HepG2 (cell line): Measurements from ENCODE around the gene ZNRF4. TPM values are rescaled to one million over a fixed set of nuclear protein-coding genes. Genes with fewer than 3 reads are reported as not detected.

Experiments used
- BRD4 ChIP-seq: sonication (generic); formaldehyde crosslinking; IDR thresholded peaks from 2 replicates; pipeline ENCODE4 v1.4.0; 2020; ENCODE audit warnings: missing genetic modification reagents
- EZH2 ChIP-seq: conservative IDR thresholded peaks from 2 replicates; pipeline ENCODE4 v1.6.1; 2012; ENCODE audit warnings: mild to moderate bottlenecking, low read depth, low read length, moderate library complexity
- HNF4G ChIP-seq, 2 experiments: sonication (generic) in 1 of 2; formaldehyde crosslinking in 1 of 2; IDR thresholded peaks; 2 replicates each; pipeline versions ENCODE4 v1.4.0 to v1.6.1; 2011 to 2020; ENCODE audit warnings: borderline replicate concordance in 2 of 2, low read depth in 2 of 2, mild to moderate bottlenecking in 2 of 2, low read length in 1 of 2, missing genetic modification reagents in 1 of 2, moderate library complexity in 1 of 2
- MTF2 ChIP-seq: sonication (generic); formaldehyde crosslinking; IDR thresholded peaks from 2 replicates; pipeline ENCODE4 v1.5.0; 2020; ENCODE audit warnings: missing genetic modification reagents, borderline replicate concordance
- RAD21 ChIP-seq: fragments of 450-650 bp; formaldehyde crosslinking; IDR thresholded peaks from 2 replicates; pipeline ENCODE4 v1.5.0; 2020; ENCODE audit warnings: mild to moderate bottlenecking
- SMC3 ChIP-seq: IDR thresholded peaks from 2 replicates; pipeline ENCODE4 v1.6.1; 2011; ENCODE audit warnings: low read length, improper control_type of control experiment
- ZBTB38 ChIP-seq: sonication (generic); formaldehyde crosslinking; IDR thresholded peaks from 2 replicates; pipeline ENCODE4 v1.5.1; 2020; ENCODE audit warnings: mild to moderate bottlenecking, missing genetic modification reagents
- ZFAT ChIP-seq: sonication (generic); formaldehyde crosslinking; conservative IDR thresholded peaks from 2 replicates; pipeline ENCODE4 v1.8.1; 2023; ENCODE audit warnings: missing genetic modification reagents, inconsistent platforms
- ZFYVE20 ChIP-seq: sonication (generic); formaldehyde crosslinking; IDR thresholded peaks from 2 replicates; pipeline ENCODE4 v1.8.0; 2023; ENCODE audit warnings: low read depth, mild to moderate bottlenecking, moderate library complexity, missing genetic modification reagents, borderline replicate concordance
- ZNF253 ChIP-seq: sonication (generic); formaldehyde crosslinking; IDR thresholded peaks from 2 replicates; pipeline ENCODE4 v1.8.0; 2022; ENCODE audit warnings: mild to moderate bottlenecking, missing genetic modification reagents, borderline replicate concordance
- polyA plus RNA-seq, 8 experiments: library from polyadenylated mRNA; depleted of rRNA in 3 of 8; stranded (reverse) in 7 of 8; unstranded in 1 of 8; fragments of >200 nt; fragmentation: Illumina TruSeq in 4 of 8; extraction: Trizol in 4 of 8; gene quantifications; 2 replicates each; pipeline versions ENCODE4 v1.2.1 to v1.2.3, GENCODE V29; 2011 to 2016; ENCODE audit warnings: low read depth in 4 of 8, missing spikeins in 1 of 8, mixed read lengths in 1 of 8; ENCODE audit not compliant: insufficient read depth in 1 of 8
- total RNA-seq, 5 experiments: library from RNA; depleted of rRNA; stranded (reverse); fragments of >200 nt; fragmentation: Illumina TruSeq; extraction: Trizol; gene quantifications; 2 replicates each; pipeline ENCODE4 v1.2.3, GENCODE V29; 2016; ENCODE audit warnings: low read depth in 1 of 5
- TF ChIP-seq, protein P1 (sequence below): sonication (generic); formaldehyde crosslinking; conservative IDR thresholded peaks from 2 replicates; pipeline ENCODE4 v1.4.0; 2020; ENCODE audit warnings: missing genetic modification reagents
- TF ChIP-seq, protein P2 (sequence below): sonication (generic); formaldehyde crosslinking; IDR thresholded peaks from 2 replicates; pipeline ENCODE4 v1.4.0; 2020; ENCODE audit warnings: mild to moderate bottlenecking, low read depth, missing genetic modification reagents
- TF ChIP-seq, protein P3 (sequence below): sonication (generic); formaldehyde crosslinking; IDR thresholded peaks from 2 replicates; pipeline ENCODE4 v1.4.0; 2020; ENCODE audit warnings: missing genetic modification reagents
- TF ChIP-seq, protein P4 (sequence below): sonication (generic); formaldehyde crosslinking; IDR thresholded peaks from 2 replicates; pipeline ENCODE4 v1.4.0; 2020; ENCODE audit warnings: missing genetic modification reagents
- TF ChIP-seq, protein P5 (sequence below): IDR thresholded peaks from 2 replicates; pipeline ENCODE4 v1.6.1; 2012; ENCODE audit warnings: low read depth, low read length, improper control_type of control experiment

The ZNRF4 gene
- total and polyA plus RNA-seq, 2 of the 13 experiments (the other 11 are each of a cell fraction or from before 2014, with no cell fraction given), result not detected

DNA sequence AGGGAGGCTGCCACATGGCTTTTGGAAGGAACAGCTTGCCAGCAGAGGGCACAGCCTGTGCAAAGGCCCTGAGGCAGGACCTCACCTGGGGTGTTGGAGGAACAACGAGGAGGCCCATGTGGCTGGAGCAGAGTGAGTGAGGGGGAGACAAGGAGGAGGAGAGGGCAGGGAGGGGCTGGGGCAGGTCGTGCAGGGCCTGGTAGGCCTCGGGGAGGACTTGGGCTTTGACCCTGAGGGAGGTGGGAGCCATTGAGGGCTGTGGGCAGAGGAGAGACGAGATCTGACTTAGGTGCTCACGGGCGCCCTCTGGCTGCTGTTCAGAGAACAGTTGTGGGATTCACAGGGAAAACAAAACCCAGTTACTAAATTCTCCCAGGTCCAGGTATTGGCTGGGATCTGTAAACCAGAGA is 25.2 kb downstream of the ZNRF4 start (continued):
- TF ChIP-seq, protein P1, sequence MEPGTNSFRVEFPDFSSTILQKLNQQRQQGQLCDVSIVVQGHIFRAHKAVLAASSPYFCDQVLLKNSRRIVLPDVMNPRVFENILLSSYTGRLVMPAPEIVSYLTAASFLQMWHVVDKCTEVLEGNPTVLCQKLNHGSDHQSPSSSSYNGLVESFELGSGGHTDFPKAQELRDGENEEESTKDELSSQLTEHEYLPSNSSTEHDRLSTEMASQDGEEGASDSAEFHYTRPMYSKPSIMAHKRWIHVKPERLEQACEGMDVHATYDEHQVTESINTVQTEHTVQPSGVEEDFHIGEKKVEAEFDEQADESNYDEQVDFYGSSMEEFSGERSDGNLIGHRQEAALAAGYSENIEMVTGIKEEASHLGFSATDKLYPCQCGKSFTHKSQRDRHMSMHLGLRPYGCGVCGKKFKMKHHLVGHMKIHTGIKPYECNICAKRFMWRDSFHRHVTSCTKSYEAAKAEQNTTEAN (CRISPR knock-in tag), result no peak
- TF ChIP-seq, protein P2, sequence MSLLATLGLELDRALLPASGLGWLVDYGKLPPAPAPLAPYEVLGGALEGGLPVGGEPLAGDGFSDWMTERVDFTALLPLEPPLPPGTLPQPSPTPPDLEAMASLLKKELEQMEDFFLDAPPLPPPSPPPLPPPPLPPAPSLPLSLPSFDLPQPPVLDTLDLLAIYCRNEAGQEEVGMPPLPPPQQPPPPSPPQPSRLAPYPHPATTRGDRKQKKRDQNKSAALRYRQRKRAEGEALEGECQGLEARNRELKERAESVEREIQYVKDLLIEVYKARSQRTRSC, result no peak
- no peak for TF ChIP-seq EZH2
- no peak for TF ChIP-seq HNF4G (IDR thresholded peaks at IDR 0.05; ENCODE audit: borderline replicate concordance, low read depth, low read length)
- TF ChIP-seq HNF4G (CRISPR knock-in tag; IDR thresholded peaks at IDR 0.05; ENCODE audit: borderline replicate concordance, low read depth), result no peak
- TF ChIP-seq, protein P3, sequence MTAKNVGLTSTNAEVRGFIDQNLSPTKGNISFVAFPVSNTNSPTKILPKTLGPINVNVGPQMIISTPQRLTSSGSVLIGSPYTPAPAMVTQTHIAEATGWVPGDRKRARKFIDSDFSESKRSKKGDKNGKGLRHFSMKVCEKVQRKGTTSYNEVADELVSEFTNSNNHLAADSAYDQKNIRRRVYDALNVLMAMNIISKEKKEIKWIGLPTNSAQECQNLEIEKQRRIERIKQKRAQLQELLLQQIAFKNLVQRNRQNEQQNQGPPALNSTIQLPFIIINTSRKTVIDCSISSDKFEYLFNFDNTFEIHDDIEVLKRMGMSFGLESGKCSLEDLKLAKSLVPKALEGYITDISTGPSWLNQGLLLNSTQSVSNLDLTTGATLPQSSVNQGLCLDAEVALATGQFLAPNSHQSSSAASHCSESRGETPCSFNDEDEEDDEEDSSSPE, result no peak
- TF ChIP-seq, protein P4, sequence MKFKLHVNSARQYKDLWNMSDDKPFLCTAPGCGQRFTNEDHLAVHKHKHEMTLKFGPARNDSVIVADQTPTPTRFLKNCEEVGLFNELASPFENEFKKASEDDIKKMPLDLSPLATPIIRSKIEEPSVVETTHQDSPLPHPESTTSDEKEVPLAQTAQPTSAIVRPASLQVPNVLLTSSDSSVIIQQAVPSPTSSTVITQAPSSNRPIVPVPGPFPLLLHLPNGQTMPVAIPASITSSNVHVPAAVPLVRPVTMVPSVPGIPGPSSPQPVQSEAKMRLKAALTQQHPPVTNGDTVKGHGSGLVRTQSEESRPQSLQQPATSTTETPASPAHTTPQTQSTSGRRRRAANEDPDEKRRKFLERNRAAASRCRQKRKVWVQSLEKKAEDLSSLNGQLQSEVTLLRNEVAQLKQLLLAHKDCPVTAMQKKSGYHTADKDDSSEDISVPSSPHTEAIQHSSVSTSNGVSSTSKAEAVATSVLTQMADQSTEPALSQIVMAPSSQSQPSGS (CRISPR knock-in tag), result no peak
- TF ChIP-seq, protein P5, sequence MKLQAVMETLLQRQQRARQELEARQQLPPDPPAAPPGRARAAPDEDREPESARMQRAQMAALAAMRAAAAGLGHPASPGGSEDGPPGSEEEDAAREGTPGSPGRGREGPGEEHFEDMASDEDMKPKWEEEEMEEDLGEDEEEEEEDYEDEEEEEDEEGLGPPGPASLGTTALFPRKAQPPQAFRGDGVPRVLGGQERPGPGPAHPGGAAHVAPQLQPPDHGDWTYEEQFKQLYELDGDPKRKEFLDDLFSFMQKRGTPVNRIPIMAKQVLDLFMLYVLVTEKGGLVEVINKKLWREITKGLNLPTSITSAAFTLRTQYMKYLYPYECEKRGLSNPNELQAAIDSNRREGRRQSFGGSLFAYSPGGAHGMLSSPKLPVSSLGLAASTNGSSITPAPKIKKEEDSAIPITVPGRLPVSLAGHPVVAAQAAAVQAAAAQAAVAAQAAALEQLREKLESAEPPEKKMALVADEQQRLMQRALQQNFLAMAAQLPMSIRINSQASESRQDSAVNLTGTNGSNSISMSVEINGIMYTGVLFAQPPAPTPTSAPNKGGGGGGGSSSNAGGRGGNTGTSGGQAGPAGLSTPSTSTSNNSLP, result no peak
- TF ChIP-seq BRD4 (CRISPR knock-in tag), result no peak
- peak; percentile 33; the same call in 1 of the 2 replicates for TF ChIP-seq RAD21
- no peak for TF ChIP-seq MTF2 (CRISPR knock-in tag)
- TF ChIP-seq ZBTB38 (CRISPR knock-in tag), result no peak
- TF ChIP-seq ZFYVE20, result no peak
- no peak for TF ChIP-seq ZFAT (CRISPR knock-in tag)
- peak; percentile 25; the same call in 1 of the 2 replicates for TF ChIP-seq SMC3
- no peak for TF ChIP-seq ZNF253 (CRISPR knock-in tag)
